Fibroblast of upper back skin (primary cell): ENCODE results near the gene SPACDR.
A peak's percentile ranks its signal among the peaks of the same experiment; 100 is the strongest.

Source experiments
- DNase-seq: peaks from one replicate; pipeline ENCODE4 v3.0.0-alpha.2; 2013

SPACDR gene

DNA sequence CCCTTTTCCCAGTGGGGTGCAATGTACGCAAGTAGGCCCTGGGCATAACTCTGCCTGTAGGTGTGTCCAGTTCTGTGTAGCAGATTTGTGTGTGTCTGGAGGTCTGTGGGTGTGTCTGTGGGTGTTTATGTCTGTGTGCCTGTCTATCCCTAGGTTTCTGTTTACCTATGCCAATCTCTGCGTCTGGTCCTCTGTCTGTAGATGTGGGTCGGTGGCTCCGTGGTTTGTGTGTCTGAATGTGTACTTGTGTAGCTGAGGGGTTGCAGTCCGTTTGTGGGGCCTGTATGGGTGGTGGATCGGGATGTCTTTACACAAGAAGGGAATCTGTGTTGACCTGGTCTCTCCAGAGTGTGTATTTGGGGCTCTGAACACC lies 20.6 kb upstream of the SPACDR start:
- no peak for DNase-seq

DNA sequence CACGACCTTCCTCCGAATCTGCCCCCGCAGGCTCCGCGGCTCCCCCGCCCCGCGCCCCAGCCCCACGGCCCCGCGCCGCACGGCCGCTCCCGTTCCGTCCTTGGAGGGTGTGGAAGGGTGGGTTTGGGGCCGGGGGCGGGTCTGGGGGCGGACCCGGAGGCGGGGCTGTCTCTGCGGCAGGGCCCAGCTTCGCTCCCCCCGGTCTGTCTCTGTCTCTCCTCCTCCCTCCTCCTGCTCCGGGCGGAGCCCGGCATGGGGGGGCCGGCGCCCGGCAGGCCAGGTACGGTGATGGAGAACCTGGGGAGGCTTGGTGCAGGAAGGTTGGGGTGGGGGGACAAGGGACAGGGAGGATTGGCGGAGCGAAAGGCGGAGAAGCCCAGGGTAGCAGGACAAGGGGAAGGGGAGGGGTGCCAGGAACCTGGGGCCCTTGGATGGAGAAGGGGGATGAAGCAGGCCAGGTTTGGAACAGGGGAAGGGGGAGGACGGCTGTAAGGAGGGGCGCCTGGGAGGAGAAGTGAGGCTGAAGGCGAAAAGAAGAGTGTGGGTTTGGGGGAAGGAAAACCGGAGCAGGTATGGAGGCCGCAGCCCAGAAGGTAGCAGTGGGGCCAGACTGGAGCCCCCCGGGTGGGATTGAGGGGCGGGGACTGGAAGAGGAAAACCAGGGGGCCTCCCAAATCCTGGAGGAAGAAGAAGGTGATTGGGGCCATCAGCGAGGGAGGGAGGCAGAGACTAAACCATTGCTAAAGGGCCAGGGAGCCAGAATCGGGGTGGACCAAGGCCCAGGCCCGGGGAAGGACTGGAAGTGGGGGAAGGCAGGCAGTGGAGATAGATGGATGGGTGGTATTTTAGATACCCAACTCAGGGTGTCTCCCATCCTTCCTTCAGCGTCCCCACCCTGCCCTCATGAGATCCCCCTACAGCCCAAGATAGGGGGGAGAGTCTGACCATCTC lies 19.9 kb upstream of the SPACDR start, which contains the start of gene NYAP1:
Gene NYAP1, plus strand, starts transcription at position 206 of the 951 bp plus-strand sequence. CDS start 1,385 bp downstream, outside the sequence.
- peak; percentile 59 for DNase-seq

DNA sequence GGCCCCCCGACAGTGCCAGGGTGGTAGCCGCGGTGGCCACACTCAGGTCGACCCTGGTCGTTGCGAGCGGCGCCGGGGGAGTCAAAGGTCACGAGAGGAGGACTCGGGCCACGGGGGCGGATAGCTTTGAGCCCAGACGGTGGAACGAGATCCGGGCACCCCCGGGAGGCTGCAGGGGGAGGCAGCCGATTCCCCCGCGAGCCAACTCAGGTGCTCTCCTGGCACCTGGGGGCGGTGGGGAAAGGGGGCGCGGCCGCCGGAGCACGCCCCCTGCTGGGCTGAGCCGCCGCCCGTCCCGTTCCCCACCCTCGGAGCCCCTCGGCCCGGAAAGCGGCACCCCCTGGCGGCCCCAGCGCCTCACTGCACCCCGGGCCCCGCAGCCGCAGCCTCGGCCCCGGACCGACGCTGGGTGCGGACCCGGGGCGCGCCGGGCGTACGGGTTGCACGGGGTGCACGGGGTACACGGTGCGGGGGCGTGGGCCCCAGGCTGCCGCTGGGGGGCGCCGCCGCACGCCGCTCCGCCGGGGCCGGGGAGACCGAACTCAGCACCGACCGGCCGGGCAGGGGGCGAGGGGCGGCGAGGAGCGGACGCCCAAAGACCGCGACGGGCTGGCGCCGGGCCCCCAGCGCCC lies 19.1 kb upstream of the SPACDR start:
- DNase-seq = peak; percentile 47

- DNase-seq = no peak
Measured at GRCh38 chr7:100482728-100483089, 18.6 kb upstream of the SPACDR start.

DNA sequence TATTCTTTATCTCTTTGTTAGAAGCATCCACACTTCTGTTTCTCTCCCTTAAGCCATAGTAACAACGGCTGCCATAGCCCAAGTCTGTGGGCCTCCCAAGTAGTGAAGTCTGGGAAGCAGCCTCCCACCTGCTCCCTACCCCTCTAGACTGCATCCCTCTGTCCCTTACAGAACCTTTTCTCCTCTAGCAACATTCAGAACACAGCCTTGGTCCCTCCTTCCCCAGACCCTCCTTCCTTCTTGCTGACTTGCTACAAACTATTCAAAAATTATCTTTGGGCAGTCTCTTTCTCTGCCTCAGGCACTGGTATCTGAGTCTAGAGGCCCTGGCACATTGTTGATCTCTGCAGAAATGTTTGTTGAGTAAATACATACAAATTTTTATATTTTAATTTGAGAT lies 17.4 kb upstream of the SPACDR start:
- no peak for DNase-seq

- peak; percentile 93 for DNase-seq
Measured at GRCh38 chr7:100478958-100479660, 15.0 kb upstream of the SPACDR start, which contains the start of gene TSC22D4. Gene TSC22D4, minus strand, starts transcription at chr7:100479214. Its CDS starts 1,176 bp downstream, at chr7:100478038.

GRCh38 chr7:100477871-100478267 lies 13.8 kb upstream of the SPACDR start:
- DNase-seq = no peak

GRCh38 chr7:100476903-100477870 lies 13.1 kb upstream of the SPACDR start:
- DNase-seq = no peak

GRCh38 chr7:100476101-100476780 lies 12.2 kb upstream of the SPACDR start:
- DNase-seq = no peak

GRCh38 chr7:100475549-100475948 lies 11.5 kb upstream of the SPACDR start:
- DNase-seq = no peak

DNA sequence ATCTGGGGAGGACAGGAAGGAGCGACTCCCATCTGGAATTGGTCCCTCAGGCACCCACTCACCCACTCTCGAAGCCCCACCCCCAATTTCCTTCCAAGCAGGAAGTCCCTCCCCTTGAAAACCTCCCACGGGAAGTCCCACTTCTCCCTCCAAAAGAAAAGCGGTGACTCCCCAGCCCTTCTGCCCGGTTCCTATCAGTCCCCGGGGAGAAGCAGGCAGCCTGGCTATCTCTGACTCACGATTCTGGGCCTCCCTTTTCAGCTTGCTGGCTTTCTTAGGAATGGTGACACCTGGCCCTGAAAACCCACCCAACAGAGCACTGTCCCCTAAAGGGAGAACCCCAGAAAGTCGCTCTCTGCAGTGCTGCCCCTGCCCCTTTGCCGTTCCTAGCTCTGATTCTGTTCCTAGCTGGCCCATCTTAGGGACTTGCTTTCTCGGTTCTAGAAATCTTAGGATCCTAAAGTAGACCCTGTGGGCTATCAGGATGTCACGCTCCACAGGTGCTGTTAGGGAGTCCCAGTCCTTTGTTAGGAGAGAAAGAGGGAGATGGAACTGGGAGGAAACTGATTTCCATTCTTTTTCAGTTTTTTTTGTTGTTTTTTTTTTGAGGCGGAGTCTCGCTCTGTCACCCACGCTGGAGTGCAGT lies 8.9 kb upstream of the SPACDR start:
- DNase-seq = peak; percentile 32

GRCh38 chr7:100472121-100472851 lies 8.2 kb upstream of the SPACDR start:
- no peak for DNase-seq

DNA sequence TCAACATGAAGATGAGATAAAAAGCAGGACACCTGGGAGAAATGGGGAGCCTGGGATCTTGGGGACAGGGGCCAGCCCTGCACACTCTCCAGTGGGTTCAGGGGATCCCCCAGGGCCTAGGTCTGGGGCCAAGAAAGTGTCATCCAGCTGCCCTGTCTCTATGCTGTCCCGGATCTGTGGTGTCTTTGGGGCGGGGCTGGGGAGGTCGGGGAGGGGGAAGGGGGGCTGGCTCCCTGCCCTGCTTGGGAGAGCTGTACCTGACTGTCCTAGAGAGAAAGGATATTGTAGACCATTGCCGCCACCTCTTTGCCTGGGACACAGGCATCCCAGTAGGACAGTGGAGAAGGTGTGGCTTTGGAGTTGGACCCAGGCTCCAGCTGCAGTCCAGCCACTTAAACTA lies 7.0 kb upstream of the SPACDR start:
- DNase-seq = no peak

DNA sequence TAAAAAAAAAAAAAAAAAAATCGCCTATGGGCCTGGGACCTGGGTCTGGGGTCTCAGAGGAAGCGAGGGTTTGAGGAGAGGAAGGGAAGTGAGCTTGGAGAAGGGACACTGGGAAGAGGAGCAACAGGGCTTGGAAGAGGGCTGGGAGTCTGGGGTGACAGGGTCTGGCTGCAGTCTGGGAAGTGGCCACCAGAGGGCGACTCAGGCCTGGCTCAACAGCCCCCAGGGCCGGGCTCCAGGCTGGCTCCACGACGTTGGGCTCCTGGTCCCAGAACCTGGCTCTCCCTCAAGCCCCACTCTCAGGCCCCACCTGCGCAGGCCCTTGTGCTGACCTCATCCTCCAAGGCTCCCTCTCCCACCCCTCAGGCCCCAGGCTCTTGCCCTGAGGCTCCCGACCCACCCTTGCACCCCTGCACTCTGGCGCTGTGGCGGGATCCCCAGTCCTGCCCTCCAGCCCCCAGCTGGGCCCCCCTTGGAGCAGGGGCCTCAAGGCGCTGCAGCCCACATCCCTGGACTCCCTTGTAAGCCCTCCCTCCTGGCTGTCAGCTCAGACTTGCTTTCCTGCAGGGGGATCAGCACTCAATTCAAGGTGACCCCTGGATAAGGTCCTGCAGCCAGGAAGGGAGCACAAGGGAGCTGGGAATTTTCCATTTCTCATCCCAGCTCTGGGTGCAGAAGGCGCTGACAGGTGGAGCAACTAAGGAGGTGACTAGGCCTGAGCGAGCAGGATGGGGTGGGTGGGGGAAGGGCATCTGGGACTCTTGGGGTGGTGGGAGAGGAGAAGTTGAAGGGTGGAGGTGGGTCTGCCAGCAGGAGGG lies 5.4 kb upstream of the SPACDR start:
- DNase-seq = peak; percentile 61

- no peak for DNase-seq
Measured at GRCh38 chr7:100467638-100468373, 3.7 kb upstream of the SPACDR start.

DNA sequence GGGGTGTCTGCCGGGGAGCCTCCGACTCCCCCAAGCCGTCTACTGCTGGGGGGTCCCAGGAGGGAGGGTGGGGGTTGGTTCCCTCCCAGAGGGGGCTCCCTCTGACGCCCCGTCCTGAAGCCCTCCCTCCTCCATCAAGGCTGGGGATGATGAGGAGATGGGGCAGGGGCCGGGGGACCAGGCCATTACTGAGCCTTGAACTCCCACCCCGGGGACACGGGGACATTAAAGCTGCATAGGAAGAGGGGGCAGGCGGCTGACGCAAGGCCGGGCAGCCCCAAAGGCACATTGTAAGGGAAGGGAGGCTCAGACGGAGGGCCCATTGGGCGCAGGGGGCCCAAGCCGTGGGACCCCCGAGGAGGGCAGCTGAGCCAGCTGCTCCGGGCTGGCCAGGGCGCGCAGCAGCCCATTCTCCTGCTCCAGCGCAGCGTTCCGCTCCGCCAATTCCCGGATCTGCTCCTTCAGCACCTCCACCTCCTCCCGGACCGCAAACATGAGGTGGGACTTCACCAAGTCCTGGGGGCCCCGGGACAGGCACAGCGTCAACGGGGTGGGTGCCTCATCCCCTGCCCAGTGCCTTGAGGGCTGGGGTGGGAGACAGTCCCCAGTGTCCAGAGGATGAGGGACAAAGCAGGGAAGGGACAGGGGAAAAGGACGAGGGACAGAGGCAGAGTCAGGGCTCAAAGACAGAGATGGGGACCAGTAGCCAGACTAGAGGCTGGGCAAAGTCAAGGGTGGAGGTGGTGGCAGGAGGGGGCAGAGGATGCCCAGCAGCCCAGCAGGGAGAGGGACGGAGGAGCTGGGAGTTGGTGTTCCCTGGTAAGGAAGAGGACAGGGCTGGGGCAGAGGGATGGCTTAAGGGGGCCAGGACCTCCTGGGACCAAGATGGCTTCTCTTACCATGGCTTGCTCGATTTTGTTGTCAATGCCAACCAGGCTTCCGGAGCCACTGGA lies 2.9 kb upstream of the SPACDR start:
- DNase-seq = no peak

- DNase-seq = peak; percentile 74
Measured at GRCh38 chr7:100465702-100466311, 1.7 kb upstream of the SPACDR start.
